Nephron progenitor cell (in vitro differentiated cells): ENCODE results near the gene FAM149B1.

Source experiments
- DNase-seq: peaks from one replicate; pipeline ENCODE4 v3.0.0; 2021
- H3K27ac Mint-ChIP-seq: 2 replicates; pipeline ENCODE4 v1.8.0; 2021; ENCODE audit warnings: mild to moderate bottlenecking, moderate library complexity, mixed read lengths
- H3K27me3 Mint-ChIP-seq: 2 replicates; pipeline ENCODE4 v1.8.0; 2021; ENCODE audit warnings: mild to moderate bottlenecking, low read depth, mixed read lengths; ENCODE audit not compliant: poor library complexity
- H3K36me3 Mint-ChIP-seq: 2 replicates; pipeline ENCODE4 v1.8.0; 2021; ENCODE audit warnings: low read depth, mixed read lengths
- H3K4me1 Mint-ChIP-seq: 2 replicates; pipeline ENCODE4 v1.8.0; 2021; ENCODE audit warnings: mixed read lengths
- H3K4me3 Mint-ChIP-seq: 2 replicates; pipeline ENCODE4 v1.8.0; 2021; ENCODE audit warnings: mild to moderate bottlenecking, moderate library complexity, mixed read lengths
- H3K9me3 Mint-ChIP-seq: 2 replicates; pipeline ENCODE4 v1.8.0; 2021; ENCODE audit warnings: mild to moderate bottlenecking, moderate library complexity, mixed read lengths
- CTCF ChIP-seq: fragments of 200-600 bp; sonication (generic); IDR thresholded peaks from 2 replicates; pipeline ENCODE4 v1.5.0; 2021; ENCODE audit warnings: antibody characterized with exemption

Gene FAM149B1

DNA sequence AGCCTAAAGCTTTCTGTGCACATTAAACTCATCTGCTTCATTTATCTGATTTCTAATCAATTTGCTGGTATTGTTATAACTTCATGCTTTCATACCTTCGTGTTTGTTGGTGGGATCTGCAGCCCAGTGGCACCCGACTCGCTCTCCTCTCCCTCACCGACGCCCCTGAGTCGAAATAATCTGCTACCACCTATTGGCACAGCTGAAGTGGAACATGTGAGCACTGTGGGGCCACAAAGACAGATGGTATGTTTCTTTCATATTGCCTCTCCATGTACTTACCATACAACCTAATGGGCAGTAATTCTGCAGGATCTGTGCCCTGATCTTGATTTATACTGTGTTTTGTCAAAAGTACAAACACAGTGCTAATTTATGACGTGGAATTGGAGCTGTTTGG is 66.8 kb downstream of the FAM149B1 start:
- no peaks in the 10 kb centered on the region for H3K9me3 Mint-ChIP-seq
- no peaks in the 10 kb centered on the region for H3K4me1 Mint-ChIP-seq
- no peak overlapping the region for H3K4me3 Mint-ChIP-seq
- no peak for DNase-seq
- H3K27ac Mint-ChIP-seq, result peak overlapping the region; percentile 40
- TF ChIP-seq CTCF, result no peak
- no peaks in the 10 kb centered on the region for H3K27me3 Mint-ChIP-seq
- H3K36me3 Mint-ChIP-seq, result peaks cover 46% of the 10 kb centered on the region

- H3K4me1 Mint-ChIP-seq, result peaks cover 7% of the 10 kb centered on the region
- no peak overlapping the region for H3K4me3 Mint-ChIP-seq
- no peaks in the 10 kb centered on the region for H3K27me3 Mint-ChIP-seq
- H3K27ac Mint-ChIP-seq, result no peak overlapping the region
- TF ChIP-seq CTCF, result no peak
- H3K36me3 Mint-ChIP-seq, result peaks cover 58% of the 10 kb centered on the region
- no peak for DNase-seq
- no peaks in the 10 kb centered on the region for H3K9me3 Mint-ChIP-seq
These were observed 71.2 kb downstream of the FAM149B1 start for GRCh38 chr10:73238990-73239566.

GRCh38 chr10:73239908-73240307 is 72.0 kb downstream of the FAM149B1 start:
- no peak for DNase-seq
- Mint-ChIP-seq H3K27ac (no peak overlapping the region), H3K4me3 (no peak overlapping the region), H3K9me3 (no peaks in the 10 kb centered on the region), H3K36me3 (peaks cover 60% of the 10 kb centered on the region), H3K4me1 (peaks cover 15% of the 10 kb centered on the region), H3K27me3 (no peaks in the 10 kb centered on the region)
- no peak for TF ChIP-seq CTCF

- no peak for TF ChIP-seq CTCF
- Mint-ChIP-seq H3K27me3 (no peaks in the 10 kb centered on the region), H3K36me3 (peaks cover 64% of the 10 kb centered on the region), H3K4me3 (peak overlapping the region; percentile 97), H3K9me3 (no peaks in the 10 kb centered on the region), H3K4me1 (peaks cover 46% of the 10 kb centered on the region), H3K27ac (peak overlapping the region; percentile 58)
- no peak for DNase-seq
These were observed 77.1 kb downstream of the FAM149B1 start for GRCh38 chr10:73244866-73245477.

DNA sequence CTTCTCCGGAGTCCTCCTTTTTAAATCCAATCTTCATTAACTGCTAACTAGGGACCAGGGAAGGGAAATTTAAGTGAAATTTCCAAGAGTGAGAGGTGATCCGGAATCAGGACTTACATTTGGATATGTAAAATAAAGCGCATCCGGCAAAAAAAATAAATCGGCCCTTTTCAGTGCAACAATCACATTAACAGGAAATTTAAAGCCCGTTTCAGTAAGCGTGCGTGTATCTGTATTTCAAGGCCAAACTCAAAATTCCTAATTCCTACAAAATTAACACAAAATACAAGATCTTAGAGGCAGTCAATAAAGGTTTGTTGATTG is 78.4 kb downstream of the FAM149B1 start:
- peaks cover 65% of the 10 kb centered on the region for H3K36me3 Mint-ChIP-seq

More for the DNA sequence above, 78.4 kb downstream of the FAM149B1 start:
- H3K4me3 Mint-ChIP-seq, result peak overlapping the region; percentile 97
- no peak for DNase-seq
- no peaks in the 10 kb centered on the region for H3K9me3 Mint-ChIP-seq
- peak overlapping the region; percentile 99 for H3K27ac Mint-ChIP-seq
- TF ChIP-seq CTCF, result no peak
- H3K4me1 Mint-ChIP-seq, result peaks cover 57% of the 10 kb centered on the region
- no peaks in the 10 kb centered on the region for H3K27me3 Mint-ChIP-seq
